ENCODE data around the gene CDKN2D.
"Not testable (repeated sequence)": the region's sequence is repeated elsewhere in the genome, so short reads cannot be mapped to it uniquely, and the experiment has no call there.

Gene CDKN2D

DNA sequence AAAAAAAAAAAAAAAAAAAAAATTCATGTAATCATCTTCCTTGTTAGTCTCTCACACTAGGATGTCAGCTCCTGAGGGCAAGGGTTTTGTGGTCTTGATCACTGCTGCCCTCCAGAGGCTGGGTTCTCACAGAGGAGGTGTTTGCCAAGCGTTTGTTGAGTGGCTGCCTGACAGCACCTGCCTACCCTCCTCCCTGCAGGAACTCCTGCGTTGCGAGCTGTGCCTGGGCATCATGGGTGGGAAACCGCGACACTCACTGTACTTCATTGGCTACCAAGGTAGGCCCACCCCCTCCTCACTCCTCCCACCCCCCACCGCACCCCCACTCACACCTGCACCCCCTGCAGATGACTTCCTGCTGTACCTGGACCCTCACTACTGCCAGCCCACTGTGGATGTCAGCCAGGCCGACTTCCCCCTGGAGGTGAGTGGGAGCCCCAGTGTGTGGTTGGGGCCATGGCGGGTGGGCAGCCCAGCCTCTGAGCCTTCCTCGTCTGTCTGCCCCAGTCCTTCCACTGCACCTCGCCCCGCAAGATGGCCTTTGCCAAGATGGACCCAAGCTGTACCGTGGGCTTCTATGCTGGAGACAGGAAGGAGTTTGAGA is 17.0 kb downstream of the CDKN2D start:
- TF ChIP-seq, protein P1, sequence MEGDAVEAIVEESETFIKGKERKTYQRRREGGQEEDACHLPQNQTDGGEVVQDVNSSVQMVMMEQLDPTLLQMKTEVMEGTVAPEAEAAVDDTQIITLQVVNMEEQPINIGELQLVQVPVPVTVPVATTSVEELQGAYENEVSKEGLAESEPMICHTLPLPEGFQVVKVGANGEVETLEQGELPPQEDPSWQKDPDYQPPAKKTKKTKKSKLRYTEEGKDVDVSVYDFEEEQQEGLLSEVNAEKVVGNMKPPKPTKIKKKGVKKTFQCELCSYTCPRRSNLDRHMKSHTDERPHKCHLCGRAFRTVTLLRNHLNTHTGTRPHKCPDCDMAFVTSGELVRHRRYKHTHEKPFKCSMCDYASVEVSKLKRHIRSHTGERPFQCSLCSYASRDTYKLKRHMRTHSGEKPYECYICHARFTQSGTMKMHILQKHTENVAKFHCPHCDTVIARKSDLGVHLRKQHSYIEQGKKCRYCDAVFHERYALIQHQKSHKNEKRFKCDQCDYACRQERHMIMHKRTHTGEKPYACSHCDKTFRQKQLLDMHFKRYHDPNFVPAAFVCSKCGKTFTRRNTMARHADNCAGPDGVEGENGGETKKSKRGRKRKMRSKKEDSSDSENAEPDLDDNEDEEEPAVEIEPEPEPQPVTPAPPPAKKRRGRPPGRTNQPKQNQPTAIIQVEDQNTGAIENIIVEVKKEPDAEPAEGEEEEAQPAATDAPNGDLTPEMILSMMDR (IDR thresholded peaks at IDR 0.05; ENCODE audit: low read depth, low read length), result peak; percentile 9
- in situ Hi-C loops (cut with HindIII; ENCODE audit: low sequenced_read_pairs), result no loop called here
- H3K4me3 ChIP-seq (ENCODE audit: low read depth, low read length), result no peak overlapping the region
- DNase-seq (ENCODE audit: low read depth, low spot score), result no peak

DNA sequence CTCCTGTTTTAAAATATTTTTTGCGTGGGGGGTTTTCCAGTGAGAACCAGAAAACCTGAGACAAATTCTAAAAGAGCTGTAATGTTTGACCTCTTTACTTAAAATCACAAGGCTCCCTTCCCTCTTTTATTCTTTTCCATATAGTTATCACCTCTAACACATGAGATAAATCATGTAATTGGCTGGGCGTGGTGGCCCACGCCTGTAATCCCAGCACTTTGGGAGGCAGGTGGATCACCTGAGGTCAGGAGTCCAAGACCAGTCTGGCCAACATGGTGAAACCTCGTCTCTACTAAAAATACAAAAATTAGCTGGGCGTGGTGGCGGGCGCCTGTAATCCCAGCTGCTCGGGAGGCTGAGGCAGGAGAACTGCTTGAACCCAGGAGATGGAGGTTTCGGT is 17.8 kb downstream of the CDKN2D start:
- H3K4me3 ChIP-seq (ENCODE audit: low read depth, low read length); in situ Hi-C loops (cut with HindIII; ENCODE audit: low sequenced_read_pairs); DNase-seq (ENCODE audit: low read depth, low spot score): not testable (repeated sequence)

DNA sequence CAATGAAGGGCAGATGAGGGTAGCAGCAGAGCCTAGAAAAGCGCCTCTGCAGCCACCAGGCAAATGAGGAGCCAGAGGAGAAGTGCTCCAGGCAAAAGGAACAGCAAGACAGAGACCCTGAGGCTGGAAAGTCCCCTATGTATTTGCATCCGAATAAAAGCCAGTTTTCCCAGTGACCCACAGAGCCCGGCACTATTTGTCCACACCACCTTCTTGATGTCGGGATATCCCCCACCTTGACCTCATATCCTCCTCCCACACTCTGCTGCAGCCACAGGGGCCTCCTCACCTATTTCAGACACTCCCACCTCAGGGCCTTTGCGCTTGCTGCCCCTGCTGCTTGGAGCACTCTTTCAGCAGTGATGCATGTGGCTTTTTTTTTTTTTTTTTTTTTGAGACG is 18.4 kb downstream of the CDKN2D start:
- TF ChIP-seq, protein P1 (IDR thresholded peaks at IDR 0.05; ENCODE audit: low read depth, low read length), result no peak
- H3K4me3 ChIP-seq (ENCODE audit: low read depth, low read length), result no peak overlapping the region
- no peak for DNase-seq (ENCODE audit: low read depth, low spot score)
- in situ Hi-C loops (cut with HindIII; ENCODE audit: low sequenced_read_pairs), result no loop called here

DNA sequence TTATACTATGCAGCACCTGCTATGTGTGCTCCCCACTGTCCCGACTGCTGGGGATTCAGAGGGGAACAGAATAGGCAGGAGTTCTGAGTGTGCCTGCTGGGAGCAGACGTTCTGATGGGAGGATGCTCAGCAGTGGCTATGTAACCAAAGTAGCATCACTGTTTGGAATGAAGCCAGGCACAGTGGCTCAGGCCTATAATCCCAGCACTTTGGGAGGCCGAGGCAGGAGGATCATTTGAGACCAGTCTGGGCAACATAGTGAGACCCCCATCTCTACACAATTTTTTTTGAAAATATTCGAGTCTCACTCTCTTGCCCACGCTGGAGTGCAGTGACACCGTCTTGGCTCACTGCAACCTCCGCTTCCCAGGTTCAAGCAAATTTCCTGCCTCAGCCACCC is 19.0 kb downstream of the CDKN2D start:
- no peak overlapping the region for H3K4me3 ChIP-seq (ENCODE audit: low read depth, low read length)
- TF ChIP-seq, protein P1 (IDR thresholded peaks at IDR 0.05; ENCODE audit: low read depth, low read length), result no peak
- no peak for DNase-seq (ENCODE audit: low read depth, low spot score)
- in situ Hi-C loops (cut with HindIII; ENCODE audit: low sequenced_read_pairs), result no loop called here

DNA sequence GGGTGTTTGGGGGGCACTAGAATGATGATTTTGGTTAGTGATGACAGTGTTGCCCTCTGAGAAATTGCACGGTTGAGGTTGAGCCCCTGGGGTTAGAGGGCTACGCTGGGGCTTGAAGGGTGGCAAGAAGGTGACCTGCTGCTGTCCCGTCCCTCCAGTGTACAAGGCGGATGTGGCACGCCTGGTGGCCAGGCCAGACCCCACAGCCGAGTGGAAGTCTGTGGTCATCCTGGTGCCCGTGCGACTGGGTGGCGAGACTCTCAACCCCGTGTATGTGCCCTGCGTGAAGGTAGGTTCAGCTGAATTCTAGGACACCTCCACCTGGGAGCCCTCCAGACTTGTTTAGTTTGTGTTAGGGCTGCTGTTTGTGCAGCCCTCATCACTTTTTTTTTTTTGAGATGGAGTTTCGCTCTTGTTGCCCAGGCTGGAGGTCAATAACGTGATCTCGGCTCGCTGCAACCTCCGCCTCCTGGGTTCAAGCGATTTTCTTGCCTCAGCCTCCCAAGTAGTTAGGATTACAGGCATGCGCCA is 20.0 kb downstream of the CDKN2D start:
- no peak overlapping the region for H3K4me3 ChIP-seq (ENCODE audit: low read depth, low read length)
- in situ Hi-C loops (cut with HindIII; ENCODE audit: low sequenced_read_pairs), result no loop called here
- TF ChIP-seq, protein P1 (IDR thresholded peaks at IDR 0.05; ENCODE audit: low read depth, low read length), result no peak
- no peak for DNase-seq (ENCODE audit: low read depth, low spot score)

DNA sequence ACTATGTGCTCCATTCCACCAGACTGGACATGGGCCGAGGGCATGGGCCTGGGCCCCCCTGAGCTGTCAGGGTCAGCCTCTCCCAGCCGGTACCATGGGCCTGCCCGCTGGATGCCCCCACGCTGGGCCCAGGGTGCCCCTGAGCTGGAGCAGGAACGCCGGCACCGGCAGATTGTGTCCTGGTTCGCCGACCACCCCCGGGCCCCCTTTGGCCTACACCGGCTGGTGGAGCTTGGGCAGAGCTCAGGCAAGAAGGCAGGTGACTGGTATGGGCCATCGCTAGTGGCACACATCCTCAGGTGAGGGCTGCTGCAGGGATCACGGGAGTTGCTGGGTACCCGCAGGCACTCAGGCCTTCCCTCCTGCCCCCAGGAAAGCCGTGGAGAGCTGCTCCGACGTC is 22.0 kb downstream of the CDKN2D start:
- TF ChIP-seq, protein P1 (IDR thresholded peaks at IDR 0.05; ENCODE audit: low read depth, low read length), result no peak
- in situ Hi-C loops (cut with HindIII; ENCODE audit: low sequenced_read_pairs), result no loop called here
- DNase-seq (ENCODE audit: low read depth, low spot score), result no peak

DNA sequence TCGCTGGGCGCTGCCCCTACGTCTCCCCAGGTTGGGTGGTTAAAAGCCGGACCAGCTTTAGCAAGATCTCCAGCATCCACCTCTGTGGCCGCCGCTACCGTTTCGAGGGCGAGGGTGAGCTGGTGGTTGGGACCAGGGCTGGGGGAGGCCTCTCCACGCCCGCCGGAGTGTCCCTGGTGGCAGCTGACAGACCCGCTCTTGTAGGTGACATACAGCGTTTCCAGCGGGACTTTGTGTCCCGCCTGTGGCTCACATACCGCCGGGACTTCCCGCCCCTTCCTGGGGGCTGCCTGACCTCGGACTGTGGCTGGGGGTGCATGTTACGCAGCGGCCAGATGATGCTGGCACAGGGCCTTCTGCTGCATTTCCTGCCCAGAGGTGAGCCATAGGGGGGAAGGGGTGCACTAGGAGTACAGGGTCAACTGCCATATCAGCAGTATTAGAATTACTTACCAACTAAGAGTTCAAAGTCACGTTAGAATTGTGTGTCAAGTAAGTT is 24.0 kb downstream of the CDKN2D start:
- TF ChIP-seq, protein P1 (IDR thresholded peaks at IDR 0.05; ENCODE audit: low read depth, low read length), result no peak
- in situ Hi-C loops (cut with HindIII; ENCODE audit: low sequenced_read_pairs), result no loop called here
- H3K4me3 ChIP-seq (ENCODE audit: low read depth, low read length), result peak overlapping the region; percentile 75
- no peak for DNase-seq (ENCODE audit: low read depth, low spot score)

More for the DNA sequence above, 22.0 kb downstream of the CDKN2D start:
- no peak overlapping the region for H3K4me3 ChIP-seq (ENCODE audit: low read depth, low read length)

All from astrocyte of the spinal cord (primary cell).